HG03175 (cell line): ENCODE results near the gene CFAP69.

ENCODE experiments used
- ATAC-seq: cut with Tn5 transposase; IDR thresholded peaks from one replicate; pipeline ENCODE4 v1.9.1; 2021; ENCODE audit warnings: mild to moderate bottlenecking, moderate library complexity; ENCODE audit not compliant: unreplicated experiment

CFAP69 gene

DNA sequence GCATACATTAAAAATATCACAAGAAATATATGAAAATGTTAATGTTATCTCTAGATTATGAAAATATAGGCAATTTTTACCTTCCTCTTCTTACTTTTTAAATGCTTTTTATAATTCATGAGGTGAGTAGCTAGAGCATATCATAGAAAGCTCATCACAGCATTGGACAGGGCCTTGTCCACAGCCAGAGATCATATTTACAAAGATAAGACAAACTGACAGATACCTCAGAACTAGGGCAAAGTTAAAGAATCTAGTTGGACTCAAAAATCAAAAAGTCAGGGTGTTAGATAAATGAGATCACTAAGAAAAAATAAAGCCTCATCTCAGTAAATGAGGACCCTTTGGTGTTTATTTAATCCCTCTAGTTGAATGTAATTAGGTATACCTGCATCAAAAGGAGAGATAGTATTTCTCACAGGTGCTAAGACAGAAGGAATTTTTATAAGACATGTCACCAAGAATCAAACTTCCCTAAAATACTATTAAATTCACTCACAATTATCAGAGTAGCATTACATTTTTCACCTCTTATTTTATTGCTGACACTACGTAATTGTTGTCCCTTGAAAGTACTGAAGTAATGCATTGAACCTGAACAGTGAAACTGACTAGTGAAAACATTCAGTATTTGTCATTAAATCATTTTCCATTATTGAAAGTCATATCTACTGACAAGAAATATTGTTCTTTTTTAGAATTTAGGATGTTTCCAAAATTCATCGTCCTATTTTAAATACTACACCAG lies 25.6 kb downstream of the CFAP69 start:
- ATAC-seq: no peak

- no peak for ATAC-seq
Measured at GRCh38 chr7:90271753-90272152, 26.8 kb downstream of the CFAP69 start.

DNA sequence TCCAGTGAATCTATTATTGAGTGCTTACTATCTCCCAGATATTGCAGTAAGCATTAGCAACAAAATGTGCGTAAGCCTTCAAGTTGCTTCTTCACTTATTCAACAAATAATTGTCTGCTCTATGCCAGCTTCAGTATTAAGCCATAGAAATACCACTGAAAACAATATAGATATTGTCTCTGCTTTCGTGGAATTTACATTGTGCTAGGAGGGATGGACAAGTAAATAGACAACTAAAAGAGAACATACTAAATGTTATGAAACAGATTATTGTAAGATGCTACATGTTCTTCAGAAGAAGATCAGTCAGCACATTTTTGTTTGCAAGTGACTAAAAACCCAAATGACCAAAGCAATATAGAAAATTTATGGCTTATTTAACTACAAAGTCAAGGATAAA lies 27.3 kb downstream of the CFAP69 start:
- ATAC-seq: no peak

DNA sequence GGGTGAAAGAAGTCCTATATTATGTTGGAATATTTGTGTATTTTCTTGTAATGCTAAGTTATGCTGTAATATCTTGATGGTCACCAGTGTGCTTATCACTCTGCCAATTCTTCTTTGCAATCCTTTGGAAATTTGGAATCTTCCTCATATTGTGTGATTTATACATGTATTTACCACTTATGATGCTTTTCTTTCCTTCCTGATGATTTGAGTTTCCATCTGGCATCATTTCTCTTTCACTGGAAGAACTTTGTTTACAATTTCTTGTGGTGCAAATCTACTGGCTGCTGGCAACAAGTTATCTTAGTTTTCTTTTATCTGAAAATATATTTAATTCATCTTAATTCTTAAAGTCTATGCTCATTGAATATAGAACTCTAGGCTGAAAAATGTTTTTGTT lies 29.2 kb downstream of the CFAP69 start:
- ATAC-seq: no peak

DNA sequence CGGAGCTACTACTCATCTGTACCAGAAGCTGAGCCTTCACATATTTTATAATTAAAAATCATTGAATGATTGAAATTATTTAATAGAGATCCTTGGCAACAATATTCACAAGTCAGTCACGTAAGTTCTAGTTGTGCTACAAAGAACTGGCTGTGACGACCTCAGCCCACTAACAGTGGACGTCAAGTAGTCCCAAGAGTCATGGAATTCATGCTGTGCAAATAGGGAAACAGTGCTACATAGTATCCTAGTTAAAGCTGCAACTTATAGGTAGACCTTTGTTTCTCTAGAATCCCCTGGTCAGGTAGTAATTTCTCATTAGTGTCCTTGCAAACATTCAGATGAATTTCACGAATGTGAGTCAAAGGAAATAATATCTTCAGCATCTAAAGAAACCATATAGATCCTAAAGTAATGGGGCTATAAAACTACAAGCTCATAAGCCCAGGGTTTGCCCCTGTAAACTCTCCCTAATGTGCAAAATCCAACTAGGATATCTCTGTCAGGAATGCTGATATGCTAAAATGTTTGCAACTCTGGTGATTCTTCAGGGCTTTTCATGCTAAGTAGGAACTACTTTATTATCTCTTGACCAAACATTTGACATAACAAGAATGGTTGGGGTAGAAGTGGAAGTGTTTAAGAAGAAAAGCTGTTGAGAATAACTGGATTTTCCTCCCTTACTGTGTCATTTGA lies 31.2 kb downstream of the CFAP69 start:
- no peak for ATAC-seq

DNA sequence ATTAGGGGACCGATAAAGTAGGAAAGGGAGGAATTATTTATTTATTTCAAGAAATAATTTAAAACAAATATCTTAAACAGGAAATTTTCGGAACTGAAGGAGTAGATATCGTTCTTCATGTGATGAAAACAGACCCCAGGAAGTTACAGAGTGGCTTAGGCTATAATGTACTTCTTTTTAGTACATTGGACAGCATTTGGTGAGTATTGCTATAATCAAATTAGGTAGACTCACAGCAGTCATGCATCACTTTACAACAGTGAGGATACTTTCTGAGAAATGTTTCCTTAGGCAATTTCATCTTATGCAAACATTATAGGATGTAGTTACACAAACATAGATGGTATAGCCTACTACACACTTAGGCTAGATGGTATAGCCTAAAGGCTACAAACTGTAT lies 43.2 kb downstream of the CFAP69 start:
- no peak for ATAC-seq

DNA sequence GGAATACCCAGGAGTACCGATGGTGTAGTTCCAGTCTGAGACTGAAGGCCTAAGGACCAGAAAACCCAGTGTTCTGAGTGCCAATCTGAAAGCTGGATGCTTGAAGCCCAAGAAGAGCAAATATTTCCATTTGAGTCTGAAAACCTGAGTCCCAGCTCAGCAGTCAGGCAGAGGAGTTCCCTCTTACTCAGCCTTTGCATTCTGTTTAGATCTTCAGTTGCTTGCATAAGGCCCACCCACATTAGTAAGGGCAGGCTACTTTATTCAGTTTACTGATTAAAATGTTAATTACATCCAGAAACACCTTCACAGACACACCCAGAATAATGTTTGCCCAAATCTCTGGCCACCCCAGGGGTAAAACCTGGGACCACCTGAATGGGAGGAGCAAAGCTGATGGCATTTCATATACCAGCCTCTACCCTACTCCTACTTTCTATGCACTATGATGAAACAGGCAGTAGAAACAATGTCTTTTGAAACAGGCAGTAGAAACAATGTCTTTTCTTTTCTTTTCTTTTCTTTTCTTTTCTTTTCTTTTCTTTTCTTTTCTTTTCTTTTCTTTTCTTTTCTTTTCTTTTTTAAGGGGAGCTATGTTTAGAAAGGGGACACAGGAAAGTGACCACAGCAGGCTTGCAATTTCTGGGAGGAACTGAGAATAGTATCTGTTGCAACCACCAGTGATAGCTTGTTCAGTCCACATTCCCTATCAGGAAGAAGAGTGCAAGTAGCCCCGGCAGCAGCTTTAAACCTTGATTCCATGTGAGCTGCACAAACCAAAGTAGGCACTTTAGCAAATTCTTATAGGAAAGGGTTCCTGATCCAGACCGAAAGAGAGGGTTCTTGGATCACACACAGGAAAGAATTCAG lies 45.5 kb downstream of the CFAP69 start:
- ATAC-seq: no peak

DNA sequence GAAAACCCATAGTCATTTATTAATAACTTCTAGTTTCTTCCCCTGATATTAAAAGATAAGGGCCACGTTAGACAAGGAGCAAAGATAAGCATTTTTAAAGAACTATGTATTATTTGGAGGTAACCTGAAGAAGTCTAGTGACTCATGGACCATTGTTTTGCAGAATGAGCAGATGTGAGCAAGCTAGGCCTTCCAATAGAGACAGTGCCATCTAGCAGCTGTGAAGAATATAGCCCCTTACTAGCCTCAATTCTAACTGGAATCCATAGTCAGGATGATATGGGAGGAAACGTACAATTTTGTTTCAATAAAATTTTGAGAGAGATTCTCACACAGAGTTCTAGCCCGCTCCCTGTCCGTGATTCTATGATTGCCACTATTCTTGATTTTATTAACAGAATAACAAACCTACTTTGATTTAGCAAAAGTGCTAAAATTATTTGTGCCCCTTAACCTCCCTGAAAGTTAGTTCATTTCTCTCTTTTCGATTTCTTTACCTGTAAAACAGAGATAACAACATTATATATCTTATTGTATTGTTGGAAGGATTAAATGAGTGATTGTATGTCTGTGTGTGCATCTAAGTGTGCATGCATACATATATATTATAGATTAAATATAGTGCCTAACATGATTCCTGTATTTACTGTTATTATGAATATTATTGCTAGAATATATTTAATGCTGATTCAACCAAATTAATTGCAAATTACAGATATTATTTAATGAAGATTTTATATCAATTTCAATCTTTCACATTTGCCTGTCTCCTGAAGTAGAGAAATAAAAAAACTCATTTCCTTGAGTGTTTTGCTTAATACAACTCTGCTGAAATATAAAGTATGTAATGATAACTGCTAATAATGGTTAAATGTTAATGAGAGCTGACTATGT lies 53.4 kb downstream of the CFAP69 start:
- peak; percentile 84 for ATAC-seq

DNA sequence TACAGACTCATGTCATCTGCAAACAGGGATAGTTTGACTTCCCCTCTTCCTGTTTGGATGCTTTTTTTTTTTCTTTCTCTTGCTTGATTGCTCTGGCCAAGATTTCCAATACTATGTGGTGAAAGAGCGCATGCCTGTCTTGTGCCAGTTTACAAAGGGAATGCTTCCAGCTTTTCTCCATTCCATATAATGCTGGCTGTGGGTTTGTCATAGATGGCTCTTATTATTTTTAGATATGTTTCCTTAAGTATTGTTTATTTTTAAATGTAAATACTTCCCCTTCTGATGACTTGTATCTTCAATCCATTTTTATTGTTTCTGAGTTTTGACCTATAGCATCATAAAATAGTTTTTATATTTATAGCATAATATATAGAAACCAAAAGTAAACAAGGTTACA lies 58.3 kb downstream of the CFAP69 start:
- ATAC-seq: no peak

- ATAC-seq: no peak
Measured at GRCh38 chr7:90309872-90310271, 64.9 kb downstream of the CFAP69 start.

DNA sequence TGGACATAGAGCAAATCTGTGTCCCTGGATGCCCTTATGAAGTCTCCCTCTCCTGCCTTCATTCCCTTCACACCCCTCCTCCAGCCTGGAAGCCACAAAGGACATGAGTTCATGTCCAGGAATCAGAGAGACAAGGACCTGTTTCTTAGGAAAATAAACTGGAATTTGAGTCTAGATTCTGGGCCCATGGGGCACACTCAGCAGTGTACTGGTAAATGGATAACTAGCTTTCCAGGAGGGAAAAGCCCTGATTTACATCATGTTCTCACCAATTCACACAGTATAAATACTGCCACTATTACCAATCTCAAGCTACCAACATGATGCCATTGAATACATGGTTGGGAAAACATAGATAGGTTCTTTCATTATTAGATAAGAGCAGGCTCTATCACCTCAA lies 66.2 kb downstream of the CFAP69 start:
- no peak for ATAC-seq

- ATAC-seq: no peak
Measured at GRCh38 chr7:90312745-90313144, 67.8 kb downstream of the CFAP69 start.

GRCh38 chr7:90313907-90314306 lies 68.9 kb downstream of the CFAP69 start:
- no peak for ATAC-seq

DNA sequence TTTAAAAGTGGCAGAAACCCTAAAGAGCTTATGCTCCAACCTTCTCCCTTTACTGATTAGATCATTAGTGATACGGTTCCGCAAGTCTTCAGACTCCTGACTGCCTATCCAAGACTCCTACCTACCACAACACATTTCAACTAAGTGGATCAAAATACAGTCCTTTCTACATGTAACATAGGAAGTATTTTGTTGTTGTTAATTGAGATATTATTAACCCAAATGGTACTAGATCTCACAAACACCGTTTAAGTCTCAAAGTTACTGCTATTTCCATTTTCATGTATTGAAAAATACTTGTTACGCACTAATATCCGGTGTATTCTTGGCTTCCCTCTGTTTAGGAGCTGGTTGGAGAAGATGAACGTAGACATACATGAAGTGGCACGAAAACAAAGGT lies 75.0 kb downstream of the CFAP69 start:
- no peak for ATAC-seq

DNA sequence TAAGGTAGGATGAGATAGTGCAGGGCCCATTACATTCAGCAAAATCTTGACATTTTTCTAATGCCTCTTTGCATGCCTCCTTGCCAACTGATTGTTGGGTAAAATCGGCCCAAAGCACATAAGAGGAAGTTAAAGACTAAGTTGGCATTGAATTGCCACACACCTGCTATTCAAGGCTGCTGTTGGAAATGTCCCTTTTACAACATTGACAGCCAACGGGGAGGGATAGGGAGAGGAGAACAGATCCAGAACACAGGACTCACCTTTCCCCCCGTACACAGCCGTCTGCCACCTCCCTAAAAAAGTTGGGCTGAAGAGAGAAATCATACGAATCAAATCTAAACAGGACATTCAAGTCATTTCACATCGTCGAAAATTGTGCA lies 75.4 kb downstream of the CFAP69 start:
- no peak for ATAC-seq

DNA sequence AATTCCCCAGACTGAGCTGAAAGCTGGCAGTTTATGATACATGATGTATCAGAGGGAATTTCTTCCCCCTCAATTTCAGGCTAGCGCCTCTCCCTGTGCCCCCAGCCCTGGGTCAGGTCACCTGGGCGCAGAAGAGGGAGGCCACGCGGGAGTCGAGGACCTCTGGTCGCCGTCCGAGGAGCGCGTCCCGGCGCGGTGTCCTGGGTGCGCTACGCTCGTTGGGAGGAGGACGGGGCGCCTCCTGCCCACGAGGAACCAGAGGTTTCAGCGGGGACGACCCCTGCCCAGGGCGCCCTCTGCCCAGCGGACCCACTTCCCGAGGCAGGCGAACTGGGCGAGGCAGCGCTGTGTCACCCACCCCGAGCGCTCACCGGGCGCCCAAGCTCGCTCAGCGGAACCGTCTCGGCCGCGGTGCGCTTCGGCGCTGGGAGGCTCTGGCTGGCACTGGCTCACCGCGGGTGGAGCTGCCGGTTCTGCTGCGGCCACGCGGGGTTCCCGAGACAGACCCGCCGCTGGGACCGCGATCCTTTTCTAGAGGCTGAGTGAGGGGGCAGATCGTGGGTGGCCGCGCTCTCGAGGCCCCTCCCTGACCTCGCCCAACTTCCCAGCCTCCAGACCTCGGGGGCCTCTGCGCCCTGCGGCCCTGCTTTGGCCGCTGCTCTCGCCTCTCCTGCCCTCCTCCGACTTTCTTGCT lies 76.0 kb downstream of the CFAP69 start, which contains the start of gene FAM237B:
Gene FAM237B, minus strand, starts transcription at position 504 of the 694 bp plus-strand sequence. CDS start 1,556 bp downstream, outside the sequence.
- no peak for ATAC-seq

- no peak for ATAC-seq
Measured at GRCh38 chr7:90322837-90323236, 77.9 kb downstream of the CFAP69 start.

DNA sequence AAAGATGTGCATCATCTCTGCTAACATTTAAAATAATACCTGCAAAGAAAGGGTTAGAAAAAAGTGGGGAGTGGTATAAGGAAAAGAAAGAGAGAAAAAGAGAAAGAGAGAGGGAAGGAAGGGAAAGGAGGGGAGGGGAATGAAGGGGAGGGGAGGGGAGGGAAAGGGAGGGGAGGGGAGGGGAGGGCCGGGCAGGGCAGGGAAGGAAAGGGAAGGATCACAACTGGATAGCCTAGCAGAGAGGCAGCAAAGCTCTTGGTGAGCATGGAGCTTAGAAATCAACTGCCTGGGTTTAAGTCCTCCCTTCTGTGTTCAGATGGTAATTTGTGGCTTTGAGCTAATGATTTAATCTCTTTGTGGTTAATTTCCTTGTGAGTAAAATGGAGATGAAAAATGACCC lies 81.5 kb downstream of the CFAP69 start:
- no peak for ATAC-seq

DNA sequence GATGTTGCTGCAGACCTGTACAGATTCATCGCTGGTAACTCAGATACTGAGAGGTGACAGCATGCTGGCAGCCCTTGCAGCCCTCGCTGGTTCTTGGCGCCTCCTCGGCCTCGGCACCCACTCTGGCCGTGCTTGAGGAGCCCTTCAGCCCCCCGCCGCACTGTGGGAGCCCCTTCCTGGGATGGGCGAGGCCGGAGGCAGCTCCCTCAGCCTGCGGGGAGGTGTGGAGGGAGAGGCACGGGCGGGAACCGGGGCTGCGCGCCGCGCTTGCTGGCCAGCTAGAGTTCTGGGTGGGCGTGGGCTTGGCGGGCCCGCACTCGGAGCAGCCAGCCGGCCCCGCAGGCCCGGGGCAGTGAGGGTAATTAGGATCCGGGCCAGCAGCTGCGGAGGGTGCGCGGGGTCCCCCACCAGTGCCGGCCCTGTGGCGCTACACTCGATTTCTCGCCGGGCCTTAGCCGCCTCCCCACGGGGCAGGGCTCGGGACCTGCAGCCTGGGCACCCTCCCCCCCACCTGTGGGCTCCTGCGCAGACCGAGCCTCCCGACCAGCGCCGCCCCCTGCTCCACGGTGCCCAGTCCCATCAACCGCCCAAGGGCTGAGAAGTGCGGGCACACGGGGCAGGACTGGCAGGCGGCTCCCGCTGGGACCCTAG lies 89.3 kb downstream of the CFAP69 start:
- no peak for ATAC-seq
